Measurements from ENCODE around the gene SAMD3. TPM values are rescaled to one million over a fixed set of nuclear protein-coding genes. Genes with fewer than 3 reads are reported as not detected.
"Not testable (repeated sequence)": the region's sequence is repeated elsewhere in the genome, so short reads cannot be mapped to it uniquely, and the experiment has no call there.

The SAMD3 gene
- total RNA-seq, 1 experiment from 2014 or later, result not detected

- DNase-seq (ENCODE audit: low read depth, low spot score), result no peak
- CTCF ChIA-PET, result no interaction called here
- H3K4me1 ChIP-seq (ENCODE audit: control insufficient read depth, insufficient read depth, low read length), result no peaks in the 10 kb centered on the region
- H3K9me3 ChIP-seq (ENCODE audit: control insufficient read depth, insufficient read depth, low read depth, low read length), result no peaks in the 10 kb centered on the region
- no peak for TF ChIP-seq CTCF (IDR thresholded peaks at IDR 0.05)
- no peak for TF ChIP-seq TCF7L2 (IDR thresholded peaks at IDR 0.05; ENCODE audit: low read depth, low read length)
- no peak for TF ChIP-seq POLR2AphosphoS5 (IDR thresholded peaks at IDR 0.05; ENCODE audit: low read depth, low read length)
- no peak for TF ChIP-seq REST (IDR thresholded peaks at IDR 0.05; ENCODE audit: insufficient read depth in 1 of 2, low read depth in 2 of 2, low read length in 1 of 2)
- no peak for TF ChIP-seq SIN3A (IDR thresholded peaks at IDR 0.05; ENCODE audit: borderline replicate concordance, insufficient read depth, low read depth, low read length)
- intact Hi-C loops (cut with micrococcal nuclease; ENCODE audit: unreplicated experiment) (no loop called here), in situ Hi-C loops (cut with HindIII; ENCODE audit: low pct_unique_long_range_greater_than_20kb, low sequenced_read_pairs) (no loop called here)
- no TSS peak for BruUV-seq (replicated peaks)
- no peak overlapping the region for H3K27ac ChIP-seq (ENCODE audit: low read length)
- H3K36me3 ChIP-seq (ENCODE audit: control insufficient read depth, insufficient read depth, low read length), result no peaks in the 10 kb centered on the region
- ATAC-seq, result no peak
- no peak overlapping the region for H3K4me3 ChIP-seq (ENCODE audit: low read depth in 2 of 2, low read length in 2 of 2)
- POLR2A ChIA-PET, result no interaction called here
- no peaks in the 10 kb centered on the region for H3K27me3 ChIP-seq (ENCODE audit: control insufficient read depth, insufficient read depth, low read length)
Observed at GRCh38 chr6:130119211-130119610, 103.5 kb downstream of the SAMD3 start.

GRCh38 chr6:130118236-130118635 is 104.5 kb downstream of the SAMD3 start:
- in situ Hi-C loops (cut with HindIII; ENCODE audit: low pct_unique_long_range_greater_than_20kb, low sequenced_read_pairs) (no loop called here), intact Hi-C loops (cut with micrococcal nuclease; ENCODE audit: unreplicated experiment) (no loop called here)
- ATAC-seq (no peak), DNase-seq (ENCODE audit: low read depth, low spot score) (no peak)
- no peak for TF ChIP-seq CTCF (IDR thresholded peaks at IDR 0.05)
- no peak for TF ChIP-seq SIN3A (IDR thresholded peaks at IDR 0.05; ENCODE audit: borderline replicate concordance, insufficient read depth, low read depth, low read length)
- TF ChIP-seq POLR2AphosphoS5 (IDR thresholded peaks at IDR 0.05; ENCODE audit: low read depth, low read length), result no peak
- TF ChIP-seq REST (IDR thresholded peaks at IDR 0.05; ENCODE audit: insufficient read depth in 1 of 2, low read depth in 2 of 2, low read length in 1 of 2), result no peak
- TF ChIP-seq TCF7L2 (IDR thresholded peaks at IDR 0.05; ENCODE audit: low read depth, low read length), result no peak
- Histone ChIP-seq H3K27me3 (ENCODE audit: control insufficient read depth, insufficient read depth, low read length) (no peaks in the 10 kb centered on the region), H3K36me3 (ENCODE audit: control insufficient read depth, insufficient read depth, low read length) (no peaks in the 10 kb centered on the region), H3K4me1 (ENCODE audit: control insufficient read depth, insufficient read depth, low read length) (no peaks in the 10 kb centered on the region), H3K9me3 (ENCODE audit: control insufficient read depth, insufficient read depth, low read depth, low read length) (no peaks in the 10 kb centered on the region), H3K4me3 (ENCODE audit: low read depth in 2 of 2, low read length in 2 of 2) (no peak overlapping the region), H3K27ac (ENCODE audit: low read length) (no peak overlapping the region)
- no TSS peak for BruUV-seq (replicated peaks)
- CTCF ChIA-PET, result no interaction called here
- POLR2A ChIA-PET, result no interaction called here

- ATAC-seq; in situ Hi-C loops (cut with HindIII; ENCODE audit: low pct_unique_long_range_greater_than_20kb, low sequenced_read_pairs); DNase-seq (ENCODE audit: low read depth, low spot score); H3K27me3 ChIP-seq (ENCODE audit: control insufficient read depth, insufficient read depth, low read length); H3K9me3 ChIP-seq (ENCODE audit: control insufficient read depth, insufficient read depth, low read depth, low read length); H3K4me1 ChIP-seq (ENCODE audit: control insufficient read depth, insufficient read depth, low read length); H3K4me3 ChIP-seq (ENCODE audit: low read depth in 2 of 2, low read length in 2 of 2); intact Hi-C loops (cut with micrococcal nuclease; ENCODE audit: unreplicated experiment); H3K36me3 ChIP-seq (ENCODE audit: control insufficient read depth, insufficient read depth, low read length); H3K27ac ChIP-seq (ENCODE audit: low read length); POLR2A ChIA-PET; BruUV-seq (replicated peaks); CTCF ChIA-PET: not testable (repeated sequence)
Observed at GRCh38 chr6:130117187-130117701, 105.5 kb downstream of the SAMD3 start.

Data from Panc1 (cell line).